Activated CD4-positive, CD25-positive, alpha-beta regulatory T cell treated with anti-CD3 and anti-CD28 coated beads, Interleukin-2, amount 50 U/mL, for 24 hours (primary cell): ENCODE data around the gene KCNT1.
A peak's percentile ranks its signal among the peaks of the same experiment; 100 is the strongest.

Experiments used
- ATAC-seq, 2 donors: fragments of 150-1000 bp; cut with Tn5 transposase; one replicate each; pipeline ENCODE4 v1.10.0; 2021; ENCODE audit warnings: mild to moderate bottlenecking in 1 of 2, moderate library complexity in 1 of 2

KCNT1 gene

DNA sequence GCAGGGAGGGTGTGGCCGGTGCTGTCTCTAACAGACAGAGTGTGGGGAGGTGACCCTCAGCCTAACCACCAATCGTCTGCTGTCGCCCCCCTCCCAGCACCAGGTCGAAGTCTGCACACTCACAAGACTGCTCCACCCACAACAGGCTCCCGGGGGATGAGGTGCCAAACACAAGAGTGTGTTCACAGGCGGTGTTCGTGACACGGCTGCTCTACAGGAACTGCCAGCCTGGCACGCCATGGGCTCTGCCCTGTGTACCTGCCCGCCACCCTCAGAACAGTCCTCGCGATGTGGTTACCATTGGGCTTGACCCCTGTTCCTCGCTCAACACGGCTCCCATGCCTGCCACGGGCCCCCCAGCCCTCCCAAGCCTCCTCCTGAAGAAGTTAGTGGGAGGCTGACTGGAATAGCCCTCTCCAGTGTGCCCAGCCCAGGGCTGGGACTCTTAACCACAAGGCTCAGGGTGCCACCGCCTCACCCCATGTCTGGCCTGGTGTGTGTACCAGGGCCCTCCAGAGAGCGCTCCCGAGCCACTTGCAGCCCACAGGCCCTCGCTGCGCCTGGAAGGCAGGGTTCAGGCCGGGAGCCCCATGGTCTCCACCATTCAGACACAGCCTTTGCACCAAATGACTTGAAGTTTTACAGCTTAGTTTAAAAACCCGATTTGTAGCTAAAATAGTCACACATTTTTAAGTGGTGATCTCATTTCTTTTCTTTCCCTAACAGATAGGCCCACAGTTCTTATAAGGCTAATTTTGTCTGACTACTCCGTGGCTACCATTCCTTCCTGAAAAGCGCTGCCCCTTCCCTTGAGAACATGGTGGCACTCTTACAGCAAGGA is 102.8 kb downstream of the KCNT1 start:
- ATAC-seq: no peak

DNA sequence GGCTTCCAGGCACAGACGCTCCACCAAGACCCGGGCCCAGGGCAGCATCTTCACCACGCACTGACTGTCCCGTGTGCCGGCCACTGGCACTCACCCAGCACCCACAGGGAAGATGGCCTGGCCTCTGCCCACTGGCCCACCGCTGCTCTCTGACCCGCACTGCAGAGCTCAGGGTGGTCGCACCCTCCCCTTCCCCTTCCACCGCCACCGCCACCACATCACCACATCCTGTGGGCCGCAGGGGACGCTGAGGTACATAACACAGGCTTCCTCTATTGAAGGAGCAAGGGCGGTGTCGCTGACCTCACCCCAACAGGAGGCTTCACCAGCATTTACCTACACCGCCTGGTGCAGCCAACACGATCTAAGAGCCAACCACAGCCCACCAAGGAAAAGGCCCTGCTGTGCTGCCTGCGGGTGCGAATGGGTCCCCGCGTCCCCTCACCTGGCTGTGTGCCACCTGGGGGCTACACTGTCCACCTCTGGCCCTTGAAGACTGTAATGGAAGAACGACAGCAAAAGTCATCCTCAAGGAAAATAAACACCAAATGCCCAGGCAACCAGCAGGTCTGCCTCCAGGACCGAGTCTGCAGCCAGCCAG is 103.5 kb downstream of the KCNT1 start:
- ATAC-seq: peak in 1 of 2 donors; percentile 7

DNA sequence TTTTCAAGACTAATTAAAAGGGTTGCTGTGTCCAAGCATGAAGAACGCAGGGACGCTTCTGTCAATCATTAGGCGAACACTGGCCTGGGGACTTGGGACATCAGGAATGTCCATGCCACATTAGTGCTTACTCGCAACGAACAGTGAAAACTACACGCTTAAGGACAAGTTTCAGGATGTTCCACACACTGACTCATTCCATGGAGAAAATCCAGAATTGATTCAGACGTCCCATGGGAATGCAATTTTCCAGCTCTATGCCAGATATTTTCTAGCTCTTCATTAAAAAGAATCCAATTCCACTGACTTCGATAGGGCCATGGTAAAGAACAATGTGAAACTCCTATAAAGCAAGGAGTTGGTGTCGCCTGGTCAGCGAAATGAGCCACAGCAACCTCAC is 107.2 kb downstream of the KCNT1 start:
- ATAC-seq: no peak

DNA sequence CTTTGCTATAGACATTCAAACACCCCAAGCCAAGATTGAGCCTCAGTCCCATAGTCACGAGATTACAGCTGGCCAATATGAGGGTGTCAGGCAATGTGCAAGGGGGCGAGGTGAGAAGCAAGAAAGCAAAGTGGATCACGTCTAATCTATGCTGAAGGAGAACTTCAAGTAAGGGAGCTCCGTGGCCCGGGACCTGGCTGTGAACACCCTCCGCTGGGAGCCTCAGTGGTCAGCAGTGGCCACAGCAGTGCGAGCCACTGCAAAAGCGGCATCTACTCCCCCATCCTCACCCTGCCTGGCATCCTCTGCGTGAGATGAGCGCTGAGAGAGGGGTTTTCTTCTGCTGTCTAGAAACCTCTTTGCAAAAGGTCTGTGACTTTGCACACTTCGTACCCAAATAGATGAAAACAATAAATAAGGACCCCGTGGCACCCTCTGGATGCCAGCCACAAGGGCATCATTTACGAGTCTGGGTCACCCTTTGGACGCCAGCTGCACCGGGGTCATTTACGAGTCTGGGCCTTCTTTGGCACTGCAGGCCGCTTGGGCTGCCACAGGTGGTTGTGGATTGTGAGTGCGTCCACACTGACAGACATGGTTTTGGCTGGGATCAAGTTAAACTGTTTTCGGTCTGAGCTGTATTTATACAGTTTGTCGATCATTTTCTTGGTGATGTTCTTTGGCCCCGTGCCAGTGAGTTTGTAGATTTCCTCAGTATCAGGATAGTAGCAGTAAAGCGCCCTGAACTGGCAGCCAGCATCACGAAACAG is 109.0 kb downstream of the KCNT1 start:
- no peak for ATAC-seq

DNA sequence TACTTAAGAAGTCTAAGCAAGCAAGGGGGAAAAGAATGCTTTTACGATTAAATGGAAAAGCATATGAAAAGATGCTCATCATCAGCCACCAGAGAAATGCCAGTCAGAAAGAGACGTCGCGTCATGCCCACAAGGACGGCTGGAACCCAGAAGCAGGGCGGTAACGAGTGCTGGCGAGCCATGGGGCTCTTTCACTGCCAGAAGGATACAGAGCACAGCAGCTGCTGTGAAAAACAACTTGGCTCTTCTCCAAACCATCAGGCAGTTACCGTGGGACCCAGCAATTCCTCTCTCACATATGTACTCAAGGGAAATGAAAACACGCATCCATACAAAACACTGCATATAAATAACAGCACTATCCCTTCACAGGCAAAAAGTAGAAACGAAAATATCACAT is 109.8 kb downstream of the KCNT1 start:
- ATAC-seq: no peak

DNA sequence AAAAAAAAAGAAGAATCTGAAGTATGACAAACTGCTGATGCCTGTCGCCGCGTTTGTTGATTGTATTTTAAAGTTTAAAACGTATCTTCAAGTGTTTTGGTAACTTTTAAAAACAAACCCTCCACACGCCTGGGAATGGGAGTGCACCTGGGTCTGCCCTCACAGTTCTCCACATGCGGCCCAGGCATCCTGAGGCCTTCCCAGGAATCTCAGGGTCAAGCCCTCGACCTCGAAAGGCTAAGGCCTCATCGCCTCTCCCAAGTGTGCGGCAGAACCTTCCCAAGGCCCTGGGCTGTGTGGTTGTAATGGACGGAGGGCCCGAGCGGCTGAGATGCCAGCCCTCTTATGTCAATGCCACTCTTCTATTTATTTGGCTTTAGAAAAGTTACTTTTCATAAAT is 111.0 kb downstream of the KCNT1 start:
- no peak for ATAC-seq

DNA sequence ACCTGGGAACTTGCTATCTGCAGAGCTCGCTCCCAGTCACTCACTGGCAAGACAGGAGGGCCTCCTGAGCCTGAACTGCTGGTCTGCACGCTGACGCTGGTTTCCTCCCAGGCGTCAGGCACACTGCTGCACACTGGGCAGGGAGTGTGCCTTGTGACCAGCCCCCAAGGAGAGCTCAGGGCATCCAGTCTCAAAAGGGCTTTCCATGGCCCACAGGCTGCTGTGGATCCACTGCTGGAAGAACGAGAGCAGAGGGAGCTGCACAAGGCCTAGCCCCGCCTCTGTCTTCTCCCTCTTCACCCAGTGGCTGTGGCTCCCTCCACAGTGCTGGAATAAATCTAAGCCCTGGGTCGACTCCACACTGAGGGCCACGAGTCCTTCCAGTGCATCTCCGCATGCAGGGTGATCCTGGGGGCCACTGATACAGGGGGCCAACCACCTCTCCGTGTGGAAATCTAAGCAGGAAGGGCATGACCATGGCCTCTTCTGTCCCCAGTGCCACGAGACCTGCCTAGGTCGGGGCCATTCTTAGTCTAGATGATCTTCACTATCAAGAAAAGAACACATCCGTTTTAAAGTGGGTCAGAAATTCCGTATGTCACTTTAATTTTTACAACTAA is 111.8 kb downstream of the KCNT1 start:
- ATAC-seq: no peak

DNA sequence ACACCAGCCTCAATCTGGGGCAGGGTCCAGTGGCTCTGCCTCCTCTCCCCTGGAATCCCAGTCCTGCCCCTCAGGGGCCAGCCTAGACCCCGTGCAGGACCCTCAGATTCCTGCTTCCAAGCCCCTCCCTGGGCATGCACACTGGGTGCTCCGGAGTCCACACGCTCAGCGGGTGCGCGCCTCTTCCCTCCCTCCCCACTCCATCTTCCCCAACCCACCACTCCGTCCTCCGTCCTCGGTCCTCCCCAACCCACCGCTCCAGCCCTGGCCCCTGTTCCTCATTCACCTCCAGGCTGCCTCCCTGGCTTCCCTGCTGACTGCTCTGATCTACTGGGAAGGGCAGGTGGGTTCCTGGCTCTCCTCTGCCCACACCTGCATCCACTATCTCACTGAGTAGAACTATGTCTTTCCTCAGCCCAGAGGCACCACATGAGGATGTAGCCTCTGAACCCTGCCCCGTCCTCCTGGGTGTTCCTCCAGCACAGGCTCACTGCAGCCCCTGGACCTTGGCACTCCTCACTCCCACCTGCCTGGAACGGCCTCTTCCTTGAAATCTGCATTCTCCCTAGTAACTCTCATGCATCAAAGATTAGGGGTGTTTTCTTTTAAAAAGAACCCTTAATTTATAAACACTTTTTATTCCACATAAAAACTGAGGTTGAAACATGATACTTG is 112.6 kb downstream of the KCNT1 start:
- no peak for ATAC-seq

DNA sequence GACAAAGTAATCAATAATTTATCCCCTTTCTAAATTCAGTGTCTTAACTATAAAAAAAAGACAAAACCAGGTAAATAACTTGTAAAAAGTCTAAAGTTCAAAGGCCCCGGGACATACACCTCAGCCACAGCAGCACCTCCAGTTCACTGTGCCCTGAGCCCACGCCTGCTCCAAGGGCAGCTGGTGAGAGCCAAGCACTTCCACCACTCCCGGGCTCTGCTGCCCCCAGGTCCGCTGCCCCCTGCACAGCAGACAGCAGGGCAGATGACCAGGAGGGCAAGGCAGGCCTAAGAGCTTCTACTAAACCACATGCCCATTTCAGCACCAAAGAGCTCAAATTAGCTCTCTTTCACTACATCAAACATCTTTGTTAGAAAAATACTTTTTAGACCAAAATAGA is 113.4 kb downstream of the KCNT1 start:
- no peak for ATAC-seq

DNA sequence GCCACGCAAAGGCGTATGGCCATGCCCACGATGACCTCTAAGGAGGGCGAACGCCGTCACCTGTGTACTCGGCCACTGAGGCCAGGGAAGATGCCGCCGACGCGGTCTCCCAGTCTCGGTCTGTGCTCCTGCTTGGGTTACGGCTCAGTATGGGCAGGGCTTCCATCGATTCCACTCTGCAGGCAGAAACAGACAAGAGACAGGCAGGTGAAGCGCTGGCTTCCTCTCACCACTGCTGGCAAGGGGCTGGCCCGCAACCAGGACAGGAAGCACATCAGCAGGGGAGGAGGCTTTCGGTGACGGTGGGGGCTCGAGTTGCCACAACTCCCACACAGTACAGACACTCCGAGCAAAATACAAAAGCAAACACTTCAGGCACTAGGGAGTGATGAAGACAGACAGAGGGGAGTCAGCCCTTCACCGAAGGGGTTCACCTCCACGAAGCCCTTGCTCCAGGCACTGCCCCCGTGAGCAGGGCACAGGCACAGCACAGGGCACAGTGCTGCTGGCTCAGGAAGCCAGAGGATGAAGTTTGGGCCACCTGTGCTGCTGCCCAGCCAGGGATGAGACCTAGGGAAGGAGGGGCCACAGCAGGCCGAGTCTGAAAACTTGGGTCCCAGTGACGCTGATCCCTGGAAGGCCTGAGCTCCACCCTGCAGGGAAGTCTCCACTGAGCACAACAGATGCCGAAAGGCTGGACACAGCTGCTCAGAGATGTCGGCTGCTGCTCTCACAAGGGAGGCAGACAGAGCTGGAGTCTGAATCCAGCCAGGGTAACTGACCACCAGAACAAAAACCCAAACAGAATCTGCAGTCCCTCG is 114.1 kb downstream of the KCNT1 start:
- ATAC-seq: no peak

DNA sequence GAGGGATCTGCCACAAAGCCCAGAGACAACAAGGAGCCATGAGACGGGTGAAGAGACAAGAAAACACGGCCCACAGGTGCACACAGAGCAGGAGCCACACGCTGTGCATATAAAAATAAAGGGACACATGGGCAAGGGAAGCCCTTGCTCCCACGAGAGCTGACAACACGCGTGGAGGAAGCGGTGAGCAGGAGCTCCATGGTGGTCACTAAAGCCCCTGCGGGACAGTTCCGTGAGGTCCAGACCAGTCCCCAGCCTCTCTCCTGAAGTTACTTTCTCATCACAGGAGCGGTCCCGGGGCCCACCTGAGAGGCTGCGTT is 114.6 kb downstream of the KCNT1 start:
- ATAC-seq: no peak

DNA sequence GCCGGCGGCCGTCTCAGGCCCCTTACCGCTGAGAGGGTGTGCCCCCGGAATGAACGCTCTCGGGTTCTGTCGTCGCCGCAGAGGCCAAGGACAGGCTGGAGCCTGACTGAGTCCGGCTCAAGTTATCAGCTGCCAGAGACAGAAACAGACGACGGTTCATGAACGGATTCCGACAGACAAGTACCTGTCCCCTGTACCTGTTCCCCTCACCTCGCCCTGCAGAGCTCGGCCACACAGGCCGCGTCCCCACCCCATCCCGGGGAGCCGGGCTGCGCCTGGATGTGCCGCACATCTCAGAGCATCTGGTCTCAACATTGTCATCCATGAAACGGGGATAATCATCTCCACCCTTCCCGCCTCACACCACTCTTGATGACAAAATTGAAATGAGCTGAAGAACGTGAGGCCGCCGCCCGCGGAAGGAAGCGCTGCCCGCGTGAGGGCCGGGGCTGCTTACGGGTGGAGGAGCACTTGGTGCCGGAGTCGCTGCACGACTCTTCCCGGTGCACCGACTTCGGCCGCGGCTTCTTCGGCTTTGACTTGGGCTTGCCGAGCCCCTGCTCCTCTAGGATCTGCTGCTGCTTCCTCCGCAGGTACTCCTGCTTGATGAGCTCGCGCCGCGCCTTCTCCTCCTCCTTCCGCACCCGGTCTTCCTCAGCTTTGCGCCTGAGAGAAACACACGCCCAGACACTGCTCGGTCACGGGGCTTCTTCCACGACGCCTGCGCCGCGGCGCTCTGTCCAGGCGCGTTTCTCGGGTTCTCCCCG is 116.1 kb downstream of the KCNT1 start:
- ATAC-seq: no peak

DNA sequence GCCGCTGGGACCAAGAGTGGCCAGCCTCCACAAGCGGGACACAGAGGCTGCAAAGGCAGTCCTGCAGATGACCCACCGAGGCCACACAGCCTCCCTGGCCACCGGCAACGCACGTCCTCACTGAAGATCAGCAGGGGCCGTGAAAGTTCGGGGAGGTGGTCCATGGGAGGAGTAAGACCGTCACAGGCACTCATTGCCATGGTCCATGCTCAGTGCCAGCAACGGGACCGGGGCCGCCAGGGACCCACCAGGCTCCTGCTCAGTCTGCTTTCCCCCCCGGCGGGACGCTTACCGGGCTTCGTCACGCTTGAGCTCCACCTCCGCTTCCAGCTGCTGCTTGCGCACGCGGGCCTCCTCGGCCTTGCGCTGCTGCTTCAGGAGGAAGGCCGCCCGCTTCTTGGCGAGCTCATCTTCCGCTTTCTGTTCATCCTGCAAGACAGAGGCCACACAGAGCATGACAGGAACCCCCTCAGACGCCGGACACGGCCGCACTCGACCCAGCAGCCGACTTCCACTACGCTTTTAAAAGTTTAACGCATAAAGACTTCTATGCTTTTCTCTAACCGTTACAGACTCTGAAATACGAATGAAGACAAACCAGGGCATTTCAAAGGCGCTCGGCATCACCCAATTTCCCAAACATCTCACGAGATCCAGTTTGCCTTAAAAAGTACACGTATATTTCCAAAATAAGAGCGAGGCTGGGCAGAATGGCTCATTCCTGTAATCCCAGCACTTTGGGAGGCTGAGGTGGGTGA is 116.9 kb downstream of the KCNT1 start:
- ATAC-seq: no peak

DNA sequence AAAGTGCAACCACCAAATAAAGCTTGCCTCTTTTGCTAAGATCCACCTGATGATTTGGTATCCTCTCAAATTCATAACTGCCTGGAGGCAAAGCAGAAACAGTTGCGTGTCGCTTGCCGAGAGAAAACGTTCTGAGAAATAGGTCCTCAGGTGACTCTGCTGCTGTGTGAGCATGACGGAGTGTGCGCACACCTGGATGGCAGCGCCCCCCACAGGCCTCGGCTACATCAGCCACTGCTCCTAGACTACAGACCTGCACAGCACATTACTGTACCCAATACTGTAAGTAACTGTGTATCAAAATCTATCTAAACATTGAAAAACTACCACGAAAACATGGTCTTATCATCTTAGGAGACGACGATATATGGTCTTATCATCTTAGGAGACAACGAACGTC is 117.9 kb downstream of the KCNT1 start:
- no peak for ATAC-seq

DNA sequence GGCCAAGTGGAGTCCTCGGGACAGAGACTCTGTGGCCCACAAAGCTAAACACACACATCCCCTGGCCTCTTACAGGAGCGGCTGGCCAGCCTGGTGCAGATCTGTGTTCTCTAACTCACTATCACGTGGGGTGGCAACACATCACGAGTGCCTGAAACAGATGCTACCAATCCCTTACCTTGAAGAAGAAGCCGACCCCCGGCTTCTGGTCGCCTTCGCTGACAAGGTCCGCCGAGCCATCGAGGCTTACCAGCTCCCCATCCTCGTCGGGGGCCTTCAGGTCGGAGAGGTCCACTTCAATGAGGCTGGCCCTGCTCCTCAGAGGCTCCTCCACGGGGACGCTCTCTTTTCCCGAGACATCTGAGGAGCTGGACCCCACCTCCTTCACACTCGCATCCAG is 118.7 kb downstream of the KCNT1 start:
- ATAC-seq: no peak

DNA sequence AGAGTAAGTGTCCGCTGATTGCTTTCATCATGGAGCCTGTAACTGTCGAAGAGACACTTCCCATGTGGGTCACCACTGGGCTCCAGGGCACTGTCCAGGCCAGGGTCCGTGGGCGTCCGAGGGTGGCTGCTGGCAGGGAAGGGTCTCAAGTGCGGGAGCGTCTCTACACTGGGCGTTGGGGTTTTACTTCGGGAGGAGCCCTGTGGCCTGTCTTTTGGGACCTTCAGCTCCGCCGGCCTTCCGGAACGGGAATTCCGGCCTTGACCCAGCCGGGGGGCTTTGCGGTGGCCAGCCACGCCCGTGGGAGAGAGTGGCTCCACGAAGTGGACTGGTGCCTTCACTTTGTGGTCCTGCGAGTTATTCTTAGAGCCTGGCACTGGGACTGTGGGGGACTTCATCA is 119.1 kb downstream of the KCNT1 start:
- ATAC-seq: no peak

DNA sequence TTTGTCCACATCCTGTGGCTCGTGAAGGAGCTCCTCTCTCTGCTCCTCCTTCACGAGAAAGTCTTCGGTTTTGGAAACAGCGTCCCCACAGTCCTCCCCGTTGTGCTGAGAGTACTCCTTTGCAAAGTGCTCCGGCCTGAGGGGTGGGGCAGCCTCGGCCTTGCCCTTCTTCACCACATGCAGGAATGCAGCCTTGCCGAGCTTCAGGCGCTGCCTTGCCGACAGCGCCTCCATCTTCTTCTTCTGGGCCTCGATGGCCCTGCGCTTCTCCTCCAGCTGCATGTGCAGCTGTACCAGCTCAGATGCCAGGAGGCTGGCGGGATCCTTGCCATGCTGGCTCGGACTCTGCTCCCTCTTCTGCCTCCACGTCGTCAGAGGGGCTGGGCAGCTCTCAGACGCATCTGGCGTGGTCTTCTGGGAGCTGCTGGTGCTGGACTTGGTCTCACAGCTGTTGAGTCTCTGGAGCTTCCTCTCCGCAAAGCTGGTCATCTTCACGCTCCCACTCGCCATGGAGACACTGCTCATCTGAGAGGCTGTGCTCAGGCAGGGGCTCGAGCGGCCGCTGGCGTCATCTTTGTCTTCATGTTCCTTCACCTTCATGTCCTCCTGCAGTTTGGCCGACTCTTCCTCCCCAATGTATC is 119.9 kb downstream of the KCNT1 start:
- ATAC-seq: no peak

DNA sequence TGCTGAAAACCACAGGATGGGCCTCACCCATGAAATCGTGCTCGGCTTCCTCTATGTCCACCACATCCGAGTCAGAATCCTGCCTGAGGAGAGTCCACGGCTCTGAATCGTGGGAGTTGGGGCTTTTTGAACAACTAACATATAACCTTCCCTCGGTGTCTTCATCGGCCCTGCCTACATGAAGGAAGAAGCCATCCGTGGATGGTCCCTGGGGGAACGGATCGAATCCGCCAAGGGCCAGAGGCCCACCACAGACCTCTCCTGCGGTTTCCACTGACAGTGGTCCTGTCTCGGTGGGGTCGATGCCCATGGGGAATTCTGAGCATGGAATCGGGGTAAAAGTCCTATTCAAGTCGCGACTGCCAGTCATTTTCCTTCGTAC is 120.4 kb downstream of the KCNT1 start:
- ATAC-seq: no peak

DNA sequence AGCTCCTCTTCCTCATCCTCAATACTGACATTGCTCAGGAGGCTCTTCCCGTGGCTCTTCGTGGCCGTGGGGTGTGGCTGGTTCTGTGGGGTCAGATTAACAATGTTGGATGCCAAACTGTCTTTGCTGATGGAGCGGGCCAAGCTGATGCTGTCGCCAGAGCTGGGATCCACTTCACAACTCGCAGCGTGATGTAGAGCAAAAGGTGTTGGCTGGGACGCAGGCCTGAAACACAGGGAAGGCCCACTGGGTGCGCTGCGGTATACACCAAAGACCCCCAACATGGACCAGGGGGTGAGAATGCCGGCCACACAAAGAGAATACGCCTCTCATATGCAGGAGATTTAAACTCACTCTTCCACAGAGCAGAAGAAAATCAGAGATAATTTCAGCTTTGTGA is 121.1 kb downstream of the KCNT1 start:
- ATAC-seq: no peak
